ENCODE data around the gene ITGAL. TPM values are rescaled to one million over a fixed set of nuclear protein-coding genes. Genes with fewer than 3 reads are reported as not detected.

Gene ITGAL
- total and polyA plus RNA-seq, 2 donors (not counting 3 experiments of a cell fraction or from before 2014, with no cell fraction given), result not detected

DNA sequence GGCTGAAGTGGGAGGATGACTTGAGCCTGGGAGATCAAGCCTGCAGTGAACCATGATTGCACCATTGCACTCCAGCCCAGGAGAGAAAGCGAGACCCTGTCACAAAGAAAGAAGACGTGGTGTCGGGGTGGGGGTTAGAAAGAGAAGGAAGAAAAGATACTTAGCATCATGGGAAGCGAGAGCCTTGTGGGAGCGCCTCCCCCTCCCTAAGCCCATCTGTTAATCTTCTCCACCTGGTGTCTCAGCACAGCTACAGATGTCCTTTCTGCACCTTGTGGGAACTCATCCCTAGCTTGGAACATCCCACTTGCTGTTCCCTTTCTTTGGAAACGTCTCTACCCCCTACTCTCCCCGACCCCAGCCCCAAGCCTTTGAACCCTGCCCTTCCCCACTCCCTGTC, 93.0 kb downstream of the ITGAL start:
- TF ChIP-seq MYC (IDR thresholded peaks at IDR 0.05; ENCODE audit: low read depth, low read length) (no peak), GATA2 (IDR thresholded peaks at IDR 0.05; ENCODE audit: insufficient read depth, insufficient read length, low read depth, low read length) (no peak), EZH2 (IDR thresholded peaks at IDR 0.05; ENCODE audit: borderline replicate concordance, low read depth, low read length, severe bottlenecking) (no peak), FOS (IDR thresholded peaks at IDR 0.05; ENCODE audit: borderline replicate concordance, insufficient read depth, low read length) (no peak)
- TF ChIP-seq, protein P1, sequence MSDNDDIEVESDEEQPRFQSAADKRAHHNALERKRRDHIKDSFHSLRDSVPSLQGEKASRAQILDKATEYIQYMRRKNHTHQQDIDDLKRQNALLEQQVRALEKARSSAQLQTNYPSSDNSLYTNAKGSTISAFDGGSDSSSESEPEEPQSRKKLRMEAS (IDR thresholded peaks at IDR 0.05; ENCODE audit: insufficient read depth, insufficient read length), result no peak
- no peaks in the 10 kb centered on the region for H3K79me2 ChIP-seq (ENCODE audit: control insufficient read depth, insufficient read depth, low read length)
- no peaks in the 10 kb centered on the region for H3K9me3 ChIP-seq (replicated peaks; ENCODE audit: control insufficient read depth, insufficient read depth, low read length)
- dilution Hi-C loops (cut with MboI; ENCODE audit: extremely low pct_ligation_motif_present, low sequenced_read_pairs) (no loop called here), intact Hi-C loops (cut with micrococcal nuclease) (no loop called here)
- H3K36me3 ChIP-seq (ENCODE audit: control insufficient read depth in 2 of 2, extremely low read depth in 1 of 2, insufficient read depth in 2 of 2, low read length in 2 of 2), result no peaks in the 10 kb centered on the region
- no peak overlapping the region for H3K4me3 ChIP-seq (replicated peaks in 1 of 3; ENCODE audit: insufficient read depth in 1 of 3, low read depth in 1 of 3, low read length in 3 of 3)
- DNase-seq (ENCODE audit: low read depth, low spot score), result no peak
- ChIA-PET POLR2A (no interaction called here), CTCF (interaction anchor here (1.3 to 2.2 kb wide), 4 partner anchors 30 to 136 kb away, joined by 3 to 7 read pairs (median 5); partner anchors contain the start of gene DCTPP1)
- no peak overlapping the region for H3K9ac ChIP-seq (replicated peaks; ENCODE audit: extremely low read depth, insufficient read depth, low read length)
- H3K4me2 ChIP-seq (ENCODE audit: insufficient read depth, low read length), result no peak overlapping the region
- peaks cover 8% of the 10 kb centered on the region for H3K4me1 ChIP-seq (ENCODE audit: control insufficient read depth, extremely low read depth, insufficient read depth, low read length)
- no peaks in the 10 kb centered on the region for H4K20me1 ChIP-seq (replicated peaks; ENCODE audit: control insufficient read depth, extremely low read depth, insufficient read depth, low read length)
- BruUV-seq (replicated peaks), result no TSS peak
- no peak for FAIRE-seq
- H3K27ac ChIP-seq (ENCODE audit: insufficient read depth, low read depth, low read length), result no peak overlapping the region
- no peaks in the 10 kb centered on the region for H3K9me1 ChIP-seq (replicated peaks; ENCODE audit: control insufficient read depth, extremely low read depth, insufficient read depth, low read length)
- no peak overlapping the region for H2AFZ ChIP-seq (ENCODE audit: low read depth, low read length)
- peaks cover 0 to 4% of the 10 kb centered on the region in 2 experiments for H3K27me3 ChIP-seq (ENCODE audit: control insufficient read depth in 2 of 2, insufficient read depth in 2 of 2, low read length in 2 of 2)

DNA sequence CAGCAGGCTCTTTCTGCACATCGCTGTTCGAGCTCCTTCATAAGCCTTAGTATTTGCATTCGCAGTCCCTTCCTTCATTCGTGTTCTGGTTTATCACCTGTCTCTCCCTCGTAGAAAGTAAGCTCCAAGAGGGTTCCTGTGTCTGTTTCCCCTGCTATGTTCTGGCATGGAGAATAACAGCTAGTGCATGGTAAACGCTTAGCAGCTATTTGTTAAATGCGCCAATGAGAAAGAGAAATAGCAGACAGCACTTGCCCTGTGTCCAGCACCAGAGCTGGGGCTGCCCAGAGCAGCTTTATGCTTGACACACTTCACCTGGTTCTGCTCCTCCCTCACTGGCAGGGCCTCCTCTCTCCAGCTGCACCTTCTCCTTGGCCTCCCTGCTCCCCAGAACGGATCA, 93.4 kb downstream of the ITGAL start:
- ChIA-PET CTCF (interaction anchor here (1.3 to 1.6 kb wide), 3 partner anchors 32 to 137 kb away, joined by 3 to 7 read pairs (median 4); partner anchors contain the start of gene DCTPP1), POLR2A (no interaction called here)
- Histone ChIP-seq H3K79me2 (ENCODE audit: control insufficient read depth, insufficient read depth, low read length) (no peaks in the 10 kb centered on the region), H3K9ac (replicated peaks; ENCODE audit: extremely low read depth, insufficient read depth, low read length) (no peak overlapping the region), H3K27me3 (ENCODE audit: control insufficient read depth in 2 of 2, insufficient read depth in 2 of 2, low read length in 2 of 2) (peaks cover 0 to 4% of the 10 kb centered on the region in 2 experiments), H2AFZ (ENCODE audit: low read depth, low read length) (no peak overlapping the region), H3K36me3 (ENCODE audit: control insufficient read depth in 2 of 2, extremely low read depth in 1 of 2, insufficient read depth in 2 of 2, low read length in 2 of 2) (no peaks in the 10 kb centered on the region), H4K20me1 (replicated peaks; ENCODE audit: control insufficient read depth, extremely low read depth, insufficient read depth, low read length) (no peaks in the 10 kb centered on the region), H3K9me1 (replicated peaks; ENCODE audit: control insufficient read depth, extremely low read depth, insufficient read depth, low read length) (no peaks in the 10 kb centered on the region), H3K27ac (ENCODE audit: insufficient read depth, low read depth, low read length) (no peak overlapping the region), H3K4me1 (ENCODE audit: control insufficient read depth, extremely low read depth, insufficient read depth, low read length) (peaks cover 9% of the 10 kb centered on the region), H3K4me2 (ENCODE audit: insufficient read depth, low read length) (no peak overlapping the region), H3K9me3 (replicated peaks; ENCODE audit: control insufficient read depth, insufficient read depth, low read length) (no peaks in the 10 kb centered on the region), H3K4me3 (replicated peaks in 1 of 3; ENCODE audit: insufficient read depth in 1 of 3, low read depth in 1 of 3, low read length in 3 of 3) (no peak overlapping the region)
- BruUV-seq (replicated peaks), result no TSS peak
- intact Hi-C loops (cut with micrococcal nuclease) (no loop called here), dilution Hi-C loops (cut with MboI; ENCODE audit: extremely low pct_ligation_motif_present, low sequenced_read_pairs) (no loop called here)
- TF ChIP-seq EZH2 (IDR thresholded peaks at IDR 0.05; ENCODE audit: borderline replicate concordance, low read depth, low read length, severe bottlenecking), result no peak
- no peak for TF ChIP-seq MYC (IDR thresholded peaks at IDR 0.05; ENCODE audit: low read depth, low read length)
- no peak for TF ChIP-seq FOS (IDR thresholded peaks at IDR 0.05; ENCODE audit: borderline replicate concordance, insufficient read depth, low read length)
- no peak for TF ChIP-seq POLR2AphosphoS5 (IDR thresholded peaks at IDR 0.05; ENCODE audit: insufficient read depth, low read depth, low read length)
- TF ChIP-seq, protein P2, sequence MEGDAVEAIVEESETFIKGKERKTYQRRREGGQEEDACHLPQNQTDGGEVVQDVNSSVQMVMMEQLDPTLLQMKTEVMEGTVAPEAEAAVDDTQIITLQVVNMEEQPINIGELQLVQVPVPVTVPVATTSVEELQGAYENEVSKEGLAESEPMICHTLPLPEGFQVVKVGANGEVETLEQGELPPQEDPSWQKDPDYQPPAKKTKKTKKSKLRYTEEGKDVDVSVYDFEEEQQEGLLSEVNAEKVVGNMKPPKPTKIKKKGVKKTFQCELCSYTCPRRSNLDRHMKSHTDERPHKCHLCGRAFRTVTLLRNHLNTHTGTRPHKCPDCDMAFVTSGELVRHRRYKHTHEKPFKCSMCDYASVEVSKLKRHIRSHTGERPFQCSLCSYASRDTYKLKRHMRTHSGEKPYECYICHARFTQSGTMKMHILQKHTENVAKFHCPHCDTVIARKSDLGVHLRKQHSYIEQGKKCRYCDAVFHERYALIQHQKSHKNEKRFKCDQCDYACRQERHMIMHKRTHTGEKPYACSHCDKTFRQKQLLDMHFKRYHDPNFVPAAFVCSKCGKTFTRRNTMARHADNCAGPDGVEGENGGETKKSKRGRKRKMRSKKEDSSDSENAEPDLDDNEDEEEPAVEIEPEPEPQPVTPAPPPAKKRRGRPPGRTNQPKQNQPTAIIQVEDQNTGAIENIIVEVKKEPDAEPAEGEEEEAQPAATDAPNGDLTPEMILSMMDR (IDR thresholded peaks at IDR 0.05; ENCODE audit: extremely low read depth in 1 of 2, insufficient read depth in 1 of 2, low read depth in 1 of 2, low read length in 2 of 2), result no peak
- TF ChIP-seq JUN (IDR thresholded peaks at IDR 0.05; ENCODE audit: borderline replicate concordance, insufficient read depth, insufficient read length, low read depth), result no peak
- no peak for TF ChIP-seq POLR2A (IDR thresholded peaks at IDR 0.05; ENCODE audit: low read depth, low read length)
- TF ChIP-seq, protein P1 (IDR thresholded peaks at IDR 0.05; ENCODE audit: insufficient read depth, insufficient read length), result no peak
- TF ChIP-seq GATA2 (IDR thresholded peaks at IDR 0.05; ENCODE audit: insufficient read depth, insufficient read length, low read depth, low read length), result no peak
- no peak for FAIRE-seq
- DNase-seq (ENCODE audit: low read depth, low spot score), result no peak

Measured in endothelial cell of umbilical vein (primary cell).